Choroid plexus epithelial cell (primary cell): ENCODE results near the gene TSPEAR.

ENCODE experiments used
- DNase-seq: peaks from one replicate; pipeline ENCODE4 v3.0.0-alpha.2; 2010; ENCODE audit warnings: low read depth
- H3K4me3 ChIP-seq: 2 replicates; pipeline ENCODE4 v1.5.1; 2011; ENCODE audit warnings: low read depth, mild to moderate bottlenecking, control low read depth, low read length, moderate library complexity
- TF ChIP-seq, protein P1 (sequence below): conservative IDR thresholded peaks from 2 replicates; pipeline ENCODE4 v1.5.1; 2011; ENCODE audit warnings: low read depth, mild to moderate bottlenecking, control low read depth, inconsistent platforms, low read length, moderate library complexity

The TSPEAR gene

DNA sequence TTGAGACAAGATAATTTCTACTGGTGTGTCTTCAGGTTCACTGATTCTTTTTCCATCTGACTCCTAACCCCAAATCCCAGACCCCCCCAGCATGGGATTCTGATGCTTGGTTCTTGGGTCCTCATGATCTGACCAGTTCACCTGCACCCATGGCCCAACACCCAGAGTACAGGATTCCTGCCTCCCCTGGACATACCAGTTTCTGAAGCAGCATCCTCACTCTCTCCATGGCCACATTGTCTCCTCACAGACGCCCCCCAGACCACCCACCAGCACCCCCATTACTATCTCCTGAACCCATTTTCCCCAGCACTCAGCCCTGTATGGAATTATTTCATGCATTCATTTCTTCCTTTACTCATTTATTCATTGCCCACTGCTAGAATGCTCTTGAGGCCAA, 54.5 kb downstream of the TSPEAR start:
- DNase-seq: no peak
- H3K4me3 ChIP-seq: no peak overlapping the region
- TF ChIP-seq, protein P1, sequence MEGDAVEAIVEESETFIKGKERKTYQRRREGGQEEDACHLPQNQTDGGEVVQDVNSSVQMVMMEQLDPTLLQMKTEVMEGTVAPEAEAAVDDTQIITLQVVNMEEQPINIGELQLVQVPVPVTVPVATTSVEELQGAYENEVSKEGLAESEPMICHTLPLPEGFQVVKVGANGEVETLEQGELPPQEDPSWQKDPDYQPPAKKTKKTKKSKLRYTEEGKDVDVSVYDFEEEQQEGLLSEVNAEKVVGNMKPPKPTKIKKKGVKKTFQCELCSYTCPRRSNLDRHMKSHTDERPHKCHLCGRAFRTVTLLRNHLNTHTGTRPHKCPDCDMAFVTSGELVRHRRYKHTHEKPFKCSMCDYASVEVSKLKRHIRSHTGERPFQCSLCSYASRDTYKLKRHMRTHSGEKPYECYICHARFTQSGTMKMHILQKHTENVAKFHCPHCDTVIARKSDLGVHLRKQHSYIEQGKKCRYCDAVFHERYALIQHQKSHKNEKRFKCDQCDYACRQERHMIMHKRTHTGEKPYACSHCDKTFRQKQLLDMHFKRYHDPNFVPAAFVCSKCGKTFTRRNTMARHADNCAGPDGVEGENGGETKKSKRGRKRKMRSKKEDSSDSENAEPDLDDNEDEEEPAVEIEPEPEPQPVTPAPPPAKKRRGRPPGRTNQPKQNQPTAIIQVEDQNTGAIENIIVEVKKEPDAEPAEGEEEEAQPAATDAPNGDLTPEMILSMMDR: no peak

DNA sequence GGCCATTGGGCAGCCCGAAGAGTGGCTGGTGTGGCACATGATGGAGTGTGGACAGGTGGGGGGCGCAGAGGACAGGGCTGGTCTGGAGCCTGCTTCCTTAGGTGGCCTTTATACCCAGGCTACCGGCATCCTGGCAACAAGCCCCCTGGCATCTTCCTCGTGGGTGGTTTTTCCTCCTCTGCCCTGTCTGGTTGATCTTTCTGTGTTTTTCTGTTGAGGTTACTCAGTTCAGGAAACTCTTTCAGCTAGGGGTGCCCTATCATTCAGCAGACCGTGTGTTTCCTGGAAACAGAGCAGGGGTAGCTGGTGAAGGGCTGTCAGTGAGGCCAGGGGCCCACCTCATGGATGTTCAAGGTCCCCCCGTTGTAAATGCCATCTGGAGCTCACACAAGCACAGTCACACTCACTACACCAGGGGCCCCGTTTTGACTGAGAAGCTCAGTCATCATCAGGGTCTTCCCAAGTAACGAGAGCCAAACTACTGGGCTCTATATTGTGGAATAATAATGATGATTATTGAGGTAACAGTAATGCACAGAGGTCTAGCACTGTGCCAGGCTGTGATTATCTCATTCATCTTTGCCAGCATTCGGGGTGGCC, 56.7 kb downstream of the TSPEAR start, which contains the start of gene KRTAP12-4:
Gene KRTAP12-4, minus strand, starts transcription at position 84 of the 600 bp plus-strand sequence. Its CDS starts 45 bp downstream, at position 39.
- TF ChIP-seq, protein P1: no peak
- no peak within 1 kb of the TSS for H3K4me3 ChIP-seq
- DNase-seq: no peak

DNA sequence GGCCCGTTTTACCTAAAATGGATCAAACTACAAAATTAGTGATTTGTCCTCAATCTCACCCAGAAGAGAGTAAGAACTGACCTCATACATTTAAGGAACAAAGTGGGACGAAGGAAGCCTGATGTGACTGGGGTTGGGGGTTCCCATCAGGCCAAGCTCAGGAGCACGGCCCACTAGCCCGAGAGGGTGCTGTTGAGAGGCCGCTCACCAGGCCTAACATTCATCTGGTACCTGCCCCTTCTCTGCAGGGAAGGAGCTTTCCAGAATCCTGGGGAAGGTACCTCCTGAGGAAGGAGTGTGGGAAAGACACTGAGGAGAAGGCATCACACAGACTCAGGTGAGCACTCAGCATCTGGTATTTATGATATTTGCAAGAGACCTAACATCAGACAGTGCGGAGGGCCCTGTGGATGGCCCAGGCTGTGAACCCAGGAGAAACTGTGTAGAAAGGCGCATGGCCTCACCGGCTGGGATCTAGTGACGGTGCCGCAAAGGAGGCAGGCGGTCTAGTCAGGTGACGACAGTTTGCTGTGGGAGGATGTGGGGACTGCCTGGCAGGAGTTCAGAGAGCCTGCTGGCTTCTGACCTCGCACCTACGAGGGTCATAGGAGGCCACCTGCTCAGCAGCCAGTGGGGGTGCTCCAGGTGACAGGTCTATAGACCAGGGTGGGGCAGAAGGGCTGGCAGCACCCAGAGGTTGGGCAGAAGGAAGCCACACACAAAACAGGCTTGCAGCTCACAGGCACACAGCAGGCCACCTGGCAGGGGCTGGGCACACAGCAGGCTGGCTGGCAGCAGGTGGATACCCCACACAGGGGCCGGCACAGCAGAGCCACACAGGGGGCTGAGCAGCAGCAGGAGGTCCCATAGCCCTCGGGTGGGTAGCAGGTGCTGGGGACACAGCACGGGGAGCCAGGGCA, 57.5 kb downstream of the TSPEAR start:
- TF ChIP-seq, protein P1: no peak
- DNase-seq: no peak
- H3K4me3 ChIP-seq: no peak overlapping the region

DNA sequence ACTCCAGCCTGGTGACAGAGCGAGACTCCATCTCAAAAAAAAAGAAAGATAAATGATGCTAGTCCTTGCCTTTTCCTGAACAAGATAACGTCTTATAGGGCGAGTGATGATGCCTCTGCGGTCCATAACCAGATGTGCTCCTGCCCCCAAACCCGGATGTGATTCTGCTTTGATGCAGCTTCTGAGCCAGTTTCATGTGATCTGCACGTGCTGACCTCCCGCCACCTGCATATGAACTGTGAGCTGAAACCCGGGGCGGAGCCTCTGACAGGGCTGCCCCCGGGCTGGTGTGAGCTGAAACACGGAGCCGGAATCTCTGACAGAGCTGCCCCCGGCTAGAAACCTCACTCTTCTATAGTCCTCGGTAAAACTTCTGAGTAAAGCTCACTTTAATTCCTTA, 58.2 kb downstream of the TSPEAR start:
- no peak overlapping the region for H3K4me3 ChIP-seq
- TF ChIP-seq, protein P1: no peak
- DNase-seq: no peak

DNA sequence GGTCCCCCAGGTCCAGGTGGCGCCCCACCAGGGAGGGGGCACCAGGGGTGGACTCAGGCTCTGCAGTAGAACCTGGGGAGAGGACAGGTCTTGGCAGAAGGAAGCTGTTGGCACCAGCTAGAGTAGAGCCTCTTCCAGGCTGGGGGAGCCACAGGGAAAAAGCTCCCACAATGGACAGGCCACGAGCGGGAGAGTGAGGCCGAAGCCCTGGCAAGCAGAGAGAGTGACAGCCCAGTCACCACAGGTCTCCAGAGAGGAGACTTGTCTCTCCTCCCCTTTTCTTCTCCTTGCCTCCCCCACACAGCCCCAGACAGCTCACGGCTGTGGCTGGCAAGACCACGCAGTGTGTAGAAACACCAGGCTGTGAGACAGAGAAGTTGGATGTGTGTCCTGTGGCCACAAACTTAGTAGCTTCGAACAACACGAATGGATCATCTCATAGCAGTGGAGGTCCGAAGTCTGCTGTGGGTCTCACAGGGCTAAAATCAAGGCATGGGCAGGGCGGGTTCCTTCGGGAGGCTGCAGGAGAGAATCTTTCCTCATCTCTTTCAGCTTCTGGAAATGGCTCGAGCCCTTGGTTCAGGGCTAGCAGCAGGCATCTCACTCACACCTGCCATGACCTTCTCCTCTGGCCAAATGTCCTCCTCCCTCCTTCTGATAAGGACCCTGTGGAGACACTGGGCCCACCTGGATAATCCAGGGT, 60.2 kb downstream of the TSPEAR start:
- no peak overlapping the region for H3K4me3 ChIP-seq
- DNase-seq: no peak
- TF ChIP-seq, protein P1: no peak

DNA sequence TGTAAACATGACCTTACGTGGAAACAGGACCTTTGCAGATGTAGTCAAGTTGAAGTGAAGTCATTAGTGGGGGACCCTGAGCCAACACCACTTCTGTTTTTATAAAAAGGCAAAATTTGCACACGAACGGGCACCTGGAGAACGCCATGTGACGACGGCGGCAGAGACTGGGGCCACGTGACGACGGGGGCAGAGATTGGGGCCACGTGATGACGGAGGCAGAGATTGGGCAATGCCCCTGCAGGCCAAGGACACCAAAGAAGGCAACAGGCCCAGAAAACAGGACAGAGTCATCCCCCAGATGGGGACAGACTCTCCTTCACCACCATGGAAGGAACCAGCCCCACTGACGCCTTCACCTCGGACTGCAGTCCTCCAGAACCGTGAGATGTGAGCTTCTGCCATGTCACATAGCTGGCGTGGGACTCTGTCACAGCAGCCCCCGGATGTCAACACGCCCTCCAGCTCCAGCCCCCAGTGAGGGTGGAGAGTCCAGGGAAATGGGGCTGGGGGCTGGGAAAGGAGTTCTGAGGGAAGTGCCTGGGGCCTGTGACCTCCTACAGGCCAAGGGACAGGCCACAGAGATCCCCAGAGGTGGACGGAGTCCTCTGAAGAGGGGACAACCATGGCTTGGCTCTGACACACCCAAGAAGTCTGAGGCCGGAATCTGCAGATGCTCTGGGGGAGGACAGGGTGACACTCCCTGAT, 61.0 kb downstream of the TSPEAR start:
- TF ChIP-seq, protein P1: no peak
- H3K4me3 ChIP-seq: no peak overlapping the region
- no peak for DNase-seq
